ENCODE data around the gene CARNS1.

The CARNS1 gene

GRCh38 chr11:67449116-67449844 is 33.8 kb downstream of the CARNS1 start:
- no peak overlapping the region for H3K4me3 ChIP-seq (ENCODE audit: control insufficient read depth, low read depth, low read length)
- no peak for DNase-seq (ENCODE audit: low read depth)
- TF ChIP-seq, protein P1, sequence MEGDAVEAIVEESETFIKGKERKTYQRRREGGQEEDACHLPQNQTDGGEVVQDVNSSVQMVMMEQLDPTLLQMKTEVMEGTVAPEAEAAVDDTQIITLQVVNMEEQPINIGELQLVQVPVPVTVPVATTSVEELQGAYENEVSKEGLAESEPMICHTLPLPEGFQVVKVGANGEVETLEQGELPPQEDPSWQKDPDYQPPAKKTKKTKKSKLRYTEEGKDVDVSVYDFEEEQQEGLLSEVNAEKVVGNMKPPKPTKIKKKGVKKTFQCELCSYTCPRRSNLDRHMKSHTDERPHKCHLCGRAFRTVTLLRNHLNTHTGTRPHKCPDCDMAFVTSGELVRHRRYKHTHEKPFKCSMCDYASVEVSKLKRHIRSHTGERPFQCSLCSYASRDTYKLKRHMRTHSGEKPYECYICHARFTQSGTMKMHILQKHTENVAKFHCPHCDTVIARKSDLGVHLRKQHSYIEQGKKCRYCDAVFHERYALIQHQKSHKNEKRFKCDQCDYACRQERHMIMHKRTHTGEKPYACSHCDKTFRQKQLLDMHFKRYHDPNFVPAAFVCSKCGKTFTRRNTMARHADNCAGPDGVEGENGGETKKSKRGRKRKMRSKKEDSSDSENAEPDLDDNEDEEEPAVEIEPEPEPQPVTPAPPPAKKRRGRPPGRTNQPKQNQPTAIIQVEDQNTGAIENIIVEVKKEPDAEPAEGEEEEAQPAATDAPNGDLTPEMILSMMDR (IDR thresholded peaks at IDR 0.05; ENCODE audit: control insufficient read depth, insufficient read depth, low read depth, low read length, missing control alignments), result no peak

- no peak for DNase-seq (ENCODE audit: low read depth)
- no peak overlapping the region for H3K4me3 ChIP-seq (ENCODE audit: control insufficient read depth, low read depth, low read length)
- TF ChIP-seq, protein P1 (IDR thresholded peaks at IDR 0.05; ENCODE audit: control insufficient read depth, insufficient read depth, low read depth, low read length, missing control alignments), result no peak
These were observed 35.5 kb downstream of the CARNS1 start for GRCh38 chr11:67450796-67451657.

DNA sequence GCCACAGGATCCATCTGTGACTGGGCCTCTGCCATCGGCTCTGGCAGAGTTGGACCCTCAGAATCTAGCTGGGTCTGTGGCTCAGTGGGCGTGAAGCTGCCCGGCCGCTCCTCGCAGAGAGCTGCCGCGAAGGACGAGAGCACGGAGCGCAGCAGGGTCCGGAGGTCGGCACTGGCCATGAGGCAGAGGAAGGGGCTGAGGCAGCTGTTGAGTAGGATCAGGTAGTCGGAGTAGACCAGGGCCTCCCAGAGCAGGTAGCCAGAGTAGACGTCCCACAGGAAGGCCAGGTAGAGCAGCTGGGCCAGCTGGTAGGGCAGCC is 36.1 kb downstream of the CARNS1 start:
- TF ChIP-seq, protein P1 (IDR thresholded peaks at IDR 0.05; ENCODE audit: control insufficient read depth, insufficient read depth, low read depth, low read length, missing control alignments), result no peak
- no peak for DNase-seq (ENCODE audit: low read depth)
- no peak overlapping the region for H3K4me3 ChIP-seq (ENCODE audit: control insufficient read depth, low read depth, low read length)

DNA sequence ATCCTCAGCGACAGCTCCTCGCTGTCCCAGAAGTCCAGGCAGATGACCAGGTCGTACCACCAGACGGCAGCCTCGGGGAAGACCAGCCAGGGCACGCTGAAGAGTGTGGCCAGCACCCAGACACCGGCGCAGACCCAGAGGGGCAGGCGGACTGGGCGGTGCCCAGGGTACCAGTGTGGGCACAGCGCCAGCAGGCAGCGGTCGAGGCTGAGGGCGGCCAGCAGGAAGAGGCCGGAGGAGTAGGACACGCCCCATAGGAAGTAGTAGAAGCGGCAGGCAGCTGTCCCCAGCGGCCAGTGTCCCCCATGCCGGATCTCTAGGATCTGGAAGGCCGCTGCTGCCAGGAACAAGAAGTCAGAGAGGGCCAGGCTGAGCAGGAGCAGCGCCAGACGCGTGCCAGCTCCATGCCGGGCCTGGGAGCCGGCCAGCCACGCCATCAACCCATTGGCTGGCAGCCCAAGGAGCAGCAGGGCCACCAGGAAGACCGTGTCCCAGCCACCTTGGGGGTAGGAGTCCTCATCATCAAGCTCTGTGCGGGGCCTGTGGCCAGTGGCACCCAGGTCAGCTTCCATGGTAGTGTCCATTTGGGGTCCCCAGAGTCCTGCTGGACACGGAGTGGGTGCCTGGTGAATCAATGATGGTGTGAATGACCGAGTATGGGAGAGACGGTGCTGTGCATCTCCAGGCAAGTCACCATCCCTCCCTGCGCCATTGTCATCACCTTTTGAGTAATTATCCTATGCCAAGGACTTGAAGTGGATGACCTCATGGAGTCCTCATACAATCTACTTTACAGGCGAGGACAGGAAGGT is 36.9 kb downstream of the CARNS1 start, which contains the start of gene GPR152:
Gene GPR152, minus strand, starts transcription at position 589 of the 812 bp plus-strand sequence. Its CDS starts 5 bp downstream, at position 584.
- no peak for DNase-seq (ENCODE audit: low read depth)
- H3K4me3 ChIP-seq (ENCODE audit: control insufficient read depth, low read depth, low read length), result no peak within 1 kb of the TSS
- TF ChIP-seq, protein P1 (IDR thresholded peaks at IDR 0.05; ENCODE audit: control insufficient read depth, insufficient read depth, low read depth, low read length, missing control alignments), result no peak

DNA sequence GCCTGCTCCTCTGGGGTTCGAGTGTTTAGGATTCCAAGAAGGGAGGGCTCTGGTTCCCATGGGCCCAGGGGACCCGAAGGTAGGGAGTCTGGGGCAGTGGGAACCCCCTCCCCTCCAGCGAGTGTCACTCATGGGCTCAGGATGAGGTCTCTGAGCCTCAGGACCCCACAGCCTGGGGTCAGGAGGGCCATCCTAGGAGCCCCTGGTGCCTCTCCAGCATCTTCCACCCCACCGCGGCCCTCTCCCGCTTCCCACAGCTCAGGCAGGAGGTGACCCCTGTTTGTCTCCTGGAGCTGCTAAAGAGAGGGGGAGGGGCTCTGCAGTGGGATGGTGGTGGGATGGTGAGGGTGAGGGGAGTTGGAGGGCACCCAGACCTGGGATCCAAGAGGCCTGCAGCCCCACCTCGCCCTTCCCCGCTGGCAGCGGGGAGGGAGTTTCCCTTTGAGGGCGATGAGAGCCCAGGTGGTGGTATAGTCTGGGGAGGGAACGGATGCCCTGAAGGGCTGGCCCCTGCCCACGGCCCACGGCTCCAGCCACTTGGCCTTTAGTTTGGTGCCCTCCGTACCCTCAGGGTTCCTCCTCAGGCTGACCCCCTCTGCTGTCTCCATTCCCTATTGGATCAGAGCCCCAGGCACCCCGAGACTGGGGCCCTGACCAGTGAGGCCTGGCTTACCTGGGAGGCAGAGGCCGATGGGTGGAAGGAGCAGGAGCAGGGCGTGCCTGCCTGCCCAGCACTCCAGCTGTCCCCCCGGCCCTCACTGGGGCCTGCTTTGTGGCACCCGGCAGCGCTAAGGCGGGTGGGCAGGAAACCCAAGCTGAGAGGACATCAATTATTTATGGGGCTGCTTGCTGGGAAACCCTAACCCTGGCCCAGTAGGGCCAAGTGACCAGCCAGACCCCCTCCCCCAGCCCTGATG is 38.6 kb downstream of the CARNS1 start:
- TF ChIP-seq, protein P1 (IDR thresholded peaks at IDR 0.05; ENCODE audit: control insufficient read depth, insufficient read depth, low read depth, low read length, missing control alignments), result no peak
- DNase-seq (ENCODE audit: low read depth), result no peak
- H3K4me3 ChIP-seq (ENCODE audit: control insufficient read depth, low read depth, low read length), result no peak overlapping the region

Measured in AG09309 (cell line).